ENCODE data around the gene EYA4. TPM values are rescaled to one million over a fixed set of nuclear protein-coding genes. Genes with fewer than 3 reads are reported as not detected.

EYA4 gene
- total RNA-seq, 2 experiments from 2014 or later = not detected

- H3K27ac ChIP-seq (ENCODE audit: low read depth, low read length, poor library complexity, severe bottlenecking) = no peak overlapping the region
- H3K36me3 ChIP-seq (ENCODE audit: insufficient read depth, low read length) = no peaks in the 10 kb centered on the region
- no peak overlapping the region for H3K4me2 ChIP-seq (ENCODE audit: low read length)
- no peaks in the 10 kb centered on the region for H3K4me1 ChIP-seq (ENCODE audit: insufficient read depth, low read length, poor library complexity, severe bottlenecking)
- H3K9me2 ChIP-seq (ENCODE audit: insufficient read depth, low read length) = no peaks in the 10 kb centered on the region
- intact Hi-C loops (cut with micrococcal nuclease; ENCODE audit: unreplicated experiment) = no loop called here
- no peaks in the 10 kb centered on the region for H4K20me1 ChIP-seq (ENCODE audit: insufficient read depth, low read length)
- CTCF ChIA-PET (ENCODE audit: unreplicated experiment) = no interaction called here
- H3K4me3 ChIP-seq (ENCODE audit: low read depth, low read length, poor library complexity, severe bottlenecking) = no peak overlapping the region
- H3K9me3 ChIP-seq (ENCODE audit: low read length) = no peaks in the 10 kb centered on the region
- no peak overlapping the region for H2AFZ ChIP-seq (ENCODE audit: low read length)
- POLR2A ChIA-PET = no interaction called here
- no peaks in the 10 kb centered on the region for H3K79me2 ChIP-seq (ENCODE audit: insufficient read depth, low read depth, low read length)
- no TSS peak for BruUV-seq (replicated peaks)
- DNase-seq (ENCODE audit: low spot score) = no peak
- TF ChIP-seq CTCF (conservative IDR thresholded peaks at IDR 0.05; ENCODE audit: low read length) (no peak), EZH2phosphoT487 (IDR thresholded peaks at IDR 0.05; ENCODE audit: borderline replicate concordance, low read depth, low read length) (no peak)
These were observed 308.2 kb downstream of the EYA4 start for GRCh38 chr6:133549371-133549801.

- Histone ChIP-seq H3K36me3 (ENCODE audit: insufficient read depth, low read length) (no peaks in the 10 kb centered on the region), H2AFZ (ENCODE audit: low read length) (no peak overlapping the region), H3K79me2 (ENCODE audit: insufficient read depth, low read depth, low read length) (no peaks in the 10 kb centered on the region), H3K4me1 (ENCODE audit: insufficient read depth, low read length, poor library complexity, severe bottlenecking) (no peaks in the 10 kb centered on the region), H3K9me3 (ENCODE audit: low read length) (no peaks in the 10 kb centered on the region), H3K9me2 (ENCODE audit: insufficient read depth, low read length) (no peaks in the 10 kb centered on the region), H3K27ac (ENCODE audit: low read depth, low read length, poor library complexity, severe bottlenecking) (no peak overlapping the region), H3K4me2 (ENCODE audit: low read length) (no peak overlapping the region), H4K20me1 (ENCODE audit: insufficient read depth, low read length) (no peaks in the 10 kb centered on the region), H3K4me3 (ENCODE audit: low read depth, low read length, poor library complexity, severe bottlenecking) (no peak overlapping the region)
- TF ChIP-seq CTCF (conservative IDR thresholded peaks at IDR 0.05; ENCODE audit: low read length) (no peak), EZH2phosphoT487 (IDR thresholded peaks at IDR 0.05; ENCODE audit: borderline replicate concordance, low read depth, low read length) (no peak)
- intact Hi-C loops (cut with micrococcal nuclease; ENCODE audit: unreplicated experiment) = loop anchor here (5.0 kb wide), 1 partner anchor 1018 kb away; no protein-coding TSS in a partner anchor
- DNase-seq (ENCODE audit: low spot score) = no peak
- ChIA-PET POLR2A (no interaction called here), CTCF (ENCODE audit: unreplicated experiment) (no interaction called here)
- no TSS peak for BruUV-seq (replicated peaks)
These were observed 308.9 kb downstream of the EYA4 start for GRCh38 chr6:133550026-133550425.

GRCh38 chr6:133551436-133551835 lies 310.3 kb downstream of the EYA4 start:
- no TSS peak for BruUV-seq (replicated peaks)
- Histone ChIP-seq H3K4me2 (ENCODE audit: low read length) (no peak overlapping the region), H3K4me3 (ENCODE audit: low read depth, low read length, poor library complexity, severe bottlenecking) (no peak overlapping the region), H3K27ac (ENCODE audit: low read depth, low read length, poor library complexity, severe bottlenecking) (no peak overlapping the region), H3K9me3 (ENCODE audit: low read length) (no peaks in the 10 kb centered on the region), H4K20me1 (ENCODE audit: insufficient read depth, low read length) (no peaks in the 10 kb centered on the region), H3K4me1 (ENCODE audit: insufficient read depth, low read length, poor library complexity, severe bottlenecking) (no peaks in the 10 kb centered on the region), H3K79me2 (ENCODE audit: insufficient read depth, low read depth, low read length) (no peaks in the 10 kb centered on the region), H3K36me3 (ENCODE audit: insufficient read depth, low read length) (no peaks in the 10 kb centered on the region), H3K9me2 (ENCODE audit: insufficient read depth, low read length) (no peaks in the 10 kb centered on the region), H2AFZ (ENCODE audit: low read length) (no peak overlapping the region)
- intact Hi-C loops (cut with micrococcal nuclease; ENCODE audit: unreplicated experiment) = loop anchor here (5.0 kb wide), 1 partner anchor 1019 kb away; no protein-coding TSS in a partner anchor
- TF ChIP-seq EZH2phosphoT487 (IDR thresholded peaks at IDR 0.05; ENCODE audit: borderline replicate concordance, low read depth, low read length) (no peak), CTCF (conservative IDR thresholded peaks at IDR 0.05; ENCODE audit: low read length) (no peak)
- ChIA-PET POLR2A (no interaction called here), CTCF (ENCODE audit: unreplicated experiment) (no interaction called here)
- no peak for DNase-seq (ENCODE audit: low spot score)

All from OCI-LY7 (cell line).